Measurements from ENCODE around the gene CYLC1. TPM values are rescaled to one million over a fixed set of nuclear protein-coding genes. Genes with fewer than 3 reads are reported as not detected.

Gene CYLC1
- total RNA-seq, 1 experiment from 2014 or later: not detected

- TF ChIP-seq CTCF (IDR thresholded peaks at IDR 0.05; ENCODE audit: unreplicated experiment): no peak
- Mint-ChIP-seq H3K27ac (ENCODE audit: unreplicated experiment) (no peak overlapping the region), H3K27me3 (ENCODE audit: unreplicated experiment) (no peaks in the 10 kb centered on the region), H3K4me1 (ENCODE audit: low read depth, unreplicated experiment) (no peaks in the 10 kb centered on the region), H3K4me3 (ENCODE audit: low read depth, unreplicated experiment) (no peak overlapping the region), H3K9me3 (ENCODE audit: low read depth, unreplicated experiment) (no peaks in the 10 kb centered on the region), H3K36me3 (ENCODE audit: insufficient read depth, unreplicated experiment) (no peaks in the 10 kb centered on the region)
- BruUV-seq (replicated peaks): no TSS peak
- intact Hi-C loops (cut with micrococcal nuclease; ENCODE audit: unreplicated experiment): no loop called here
- DNase-seq: no peak
- CTCF ChIA-PET: interaction anchor here (0.7 kb wide), 1 partner anchor 707 kb away, joined by 4 read pairs; no protein-coding TSS in a partner anchor
Observed at GRCh38 chrX:83916525-83916924, 55.6 kb downstream of the CYLC1 start.

GRCh38 chrX:83934220-83934619 is 73.3 kb downstream of the CYLC1 start:
- no TSS peak for BruUV-seq (replicated peaks)
- no peak for DNase-seq
- no peak for TF ChIP-seq CTCF (IDR thresholded peaks at IDR 0.05; ENCODE audit: unreplicated experiment)
- Mint-ChIP-seq H3K4me1 (ENCODE audit: low read depth, unreplicated experiment) (no peaks in the 10 kb centered on the region), H3K27me3 (ENCODE audit: unreplicated experiment) (no peaks in the 10 kb centered on the region), H3K27ac (ENCODE audit: unreplicated experiment) (no peak overlapping the region), H3K4me3 (ENCODE audit: low read depth, unreplicated experiment) (no peak overlapping the region), H3K9me3 (ENCODE audit: low read depth, unreplicated experiment) (peaks cover 6% of the 10 kb centered on the region), H3K36me3 (ENCODE audit: insufficient read depth, unreplicated experiment) (no peaks in the 10 kb centered on the region)
- CTCF ChIA-PET: no interaction called here
- intact Hi-C loops (cut with micrococcal nuclease; ENCODE audit: unreplicated experiment): no loop called here

Data from Calu3 (cell line).